A673 (cell line): ENCODE data around the gene EZH1.

Source experiments
- CTCF ChIP-seq: fragments of 300-800, 200-600 bp; sonication (generic); conservative IDR thresholded peaks from 2 replicates; pipeline ENCODE4 v1.5.1; 2017; ENCODE audit warnings: low read depth, mild to moderate bottlenecking, antibody characterized with exemption, low read length, moderate library complexity, mixed read lengths
- EZH2 ChIP-seq: fragments of 200-600 bp; sonication (generic); IDR thresholded peaks from 2 replicates; pipeline ENCODE4 v1.6.1; 2017; ENCODE audit warnings: borderline replicate concordance, low read depth, mild to moderate bottlenecking, mixed read lengths, antibody characterized with exemption, low read length; ENCODE audit not compliant: poor library complexity, severe bottlenecking

- no peak for TF ChIP-seq EZH2
- TF ChIP-seq CTCF: no peak
These were observed 70.0 kb downstream of the EZH1 start for GRCh38 chr17:42674755-42675347.
